SK-N-SH (cell line): ENCODE measurements around the gene EML2. TPM values are rescaled to one million over a fixed set of nuclear protein-coding genes. Genes with fewer than 3 reads are reported as not detected.

Experiments used
- CTCF ChIA-PET: fragments of 300-600, 350-600 bp; formaldehyde crosslinking; extraction: SDS; loops from one replicate; lab custom pipeline; 2021; lab: Yijun Ruan, JAX
- POLR2A ChIA-PET: fragments of 350-600 bp; sonication (Branson Sonifier 250); formaldehyde crosslinking; extraction: SDS; loops from one replicate; lab custom pipeline; 2020; ENCODE audit warnings: antibody characterized with exemption, inconsistent platforms; lab: Yijun Ruan, JAX
- DNase-seq: peaks from one replicate; pipeline ENCODE4 v3.0.0; 2012
- H2AFZ ChIP-seq: fragments of 200-600 bp; sonication (generic); 2 replicates; pipeline ENCODE4 v1.8.1; 2016; ENCODE audit warnings: antibody characterized with exemption, mild to moderate bottlenecking, low read depth
- H3F3A ChIP-seq: fragments of 200-600 bp; sonication (generic); replicated peaks from 2 replicates; pipeline ENCODE3; 2016; ENCODE audit warnings: antibody characterized with exemption, mild to moderate bottlenecking; ENCODE audit not compliant: insufficient read depth
- H3K27ac ChIP-seq, 2 experiments: fragments of 200-500 bp in 1 of 2; fragments of 200-600 bp in 1 of 2; sonication (Bioruptor generic) in 1 of 2; sonication (generic), shearing (Covaris generic) in 1 of 2; 2 replicates each; pipeline versions ENCODE4 v1.5.1 to v1.6.1; 2014 to 2016; ENCODE audit warnings: low read depth in 2 of 2, inconsistent platforms in 1 of 2, low read length in 1 of 2, mild to moderate bottlenecking in 1 of 2, mixed read lengths in 1 of 2
- H3K27me3 ChIP-seq: fragments of 200-600 bp; sonication (generic), shearing (Covaris generic); 2 replicates; pipeline ENCODE4 v1.6.1; 2016; ENCODE audit warnings: mixed run types; ENCODE audit not compliant: insufficient read depth
- H3K36me3 ChIP-seq, 2 experiments: fragments of 200-500 bp in 1 of 2; fragments of 200-600 bp in 1 of 2; sonication (Bioruptor generic) in 1 of 2; sonication (generic) in 1 of 2; replicated peaks in 1 of 2; 2 replicates each; pipeline versions ENCODE3 to v1.5.1; 2014 to 2016; ENCODE audit warnings: low read length in 1 of 2, mild to moderate bottlenecking in 1 of 2; ENCODE audit not compliant: insufficient read depth in 2 of 2, control insufficient read depth in 1 of 2
- H3K4me1 ChIP-seq, 2 experiments: fragments of 200-500 bp in 1 of 2; fragments of 200-600 bp in 1 of 2; sonication (Bioruptor generic) in 1 of 2; sonication (generic), shearing (Covaris generic) in 1 of 2; 2 replicates each; pipeline versions ENCODE4 v1.5.1 to v1.6.1; 2014 to 2016; ENCODE audit warnings: low read depth in 1 of 2, low read length in 1 of 2, mixed run types in 1 of 2; ENCODE audit not compliant: insufficient read depth in 2 of 2, control insufficient read depth in 1 of 2
- H3K4me2 ChIP-seq: fragments of 200-600 bp; sonication (generic), shearing (Covaris generic); 2 replicates; pipeline ENCODE4 v1.6.1; 2017; ENCODE audit warnings: mixed run types
- H3K4me3 ChIP-seq, 2 experiments: fragments of 200-500 bp in 1 of 2; fragments of 200-600 bp in 1 of 2; sonication (Bioruptor generic) in 1 of 2; sonication (generic), shearing (Covaris generic) in 1 of 2; 2 replicates each; pipeline versions ENCODE4 v1.5.1 to v1.8.1; 2014 to 2016; ENCODE audit warnings: low read depth in 2 of 2, inconsistent platforms in 1 of 2, low read length in 1 of 2, mild to moderate bottlenecking in 1 of 2, mixed read lengths in 1 of 2, moderate library complexity in 1 of 2
- H3K79me2 ChIP-seq: fragments of 200-600 bp; sonication (generic); 2 replicates; pipeline ENCODE4 v1.8.1; 2017; ENCODE audit warnings: mild to moderate bottlenecking; ENCODE audit not compliant: insufficient read depth
- H3K9ac ChIP-seq: fragments of 200-600 bp; sonication (generic); 2 replicates; pipeline ENCODE4 v1.6.1; 2017; ENCODE audit warnings: mixed run types
- H3K9me2 ChIP-seq: fragments of 200-600 bp; sonication (generic); 2 replicates; pipeline ENCODE4 v1.6.1; 2017; ENCODE audit warnings: mixed run types
- H3K9me3 ChIP-seq: fragments of 200-600 bp; sonication (generic); 2 replicates; pipeline ENCODE4 v1.6.1; 2017; ENCODE audit warnings: mixed run types, mild to moderate bottlenecking, moderate library complexity
- H4K20me1 ChIP-seq: fragments of 200-600 bp; sonication (generic); 2 replicates; pipeline ENCODE4 v1.6.1; 2017; ENCODE audit warnings: mild to moderate bottlenecking, mixed run types; ENCODE audit not compliant: insufficient read depth
- FOSL2 ChIP-seq: IDR thresholded peaks from 2 replicates; pipeline ENCODE4 v1.4.0; 2012; ENCODE audit warnings: low read depth, mild to moderate bottlenecking, moderate library complexity, borderline replicate concordance
- GABPA ChIP-seq: IDR thresholded peaks from 2 replicates; pipeline ENCODE4 v1.4.0; 2012; ENCODE audit warnings: low read depth, mild to moderate bottlenecking
- GATA2 ChIP-seq: sonication (generic); formaldehyde crosslinking; IDR thresholded peaks from 2 replicates; pipeline ENCODE4 v1.5.0; 2020; ENCODE audit warnings: mild to moderate bottlenecking, missing genetic modification reagents
- JUND ChIP-seq: IDR thresholded peaks from 2 replicates; pipeline ENCODE4 v1.4.0; 2012
- MXI1 ChIP-seq: IDR thresholded peaks from 2 replicates; pipeline ENCODE4 v1.6.1; 2012; ENCODE audit warnings: mild to moderate bottlenecking, low read depth, low read length, improper control_type of control experiment
- RCOR1 ChIP-seq: fragments of 150-350 bp; IDR thresholded peaks from 2 replicates; pipeline ENCODE4 v1.6.1; 2017; ENCODE audit warnings: antibody characterized with exemption, low read length
- RFX5 ChIP-seq: IDR thresholded peaks from 2 replicates; pipeline ENCODE4 v1.6.1; 2012; ENCODE audit warnings: mild to moderate bottlenecking, improper control_type of control experiment, low read length
- RXRA ChIP-seq: IDR thresholded peaks from 2 replicates; pipeline ENCODE4 v1.4.0; 2012; ENCODE audit warnings: low read depth, mild to moderate bottlenecking, borderline replicate concordance
- TAF1 ChIP-seq: IDR thresholded peaks from 2 replicates; pipeline ENCODE4 v1.6.1; 2012; ENCODE audit warnings: low read depth, mild to moderate bottlenecking, low read length, moderate library complexity, borderline replicate concordance
- TCF12 ChIP-seq: IDR thresholded peaks from 2 replicates; pipeline ENCODE4 v1.4.0; 2012
- YY1 ChIP-seq: IDR thresholded peaks from 2 replicates; pipeline ENCODE4 v1.4.0; 2012; ENCODE audit warnings: low read depth, mild to moderate bottlenecking
- WGBS: methylation state at CpG from one replicate; pipeline ENCODE4 v1.1.6; 2017; ENCODE audit warnings: low lambda C conversion rate; 5-methylcytosine and 5-hydroxymethylcytosine counted together
- polyA plus RNA-seq, 3 experiments: library from polyadenylated mRNA; depleted of rRNA; stranded (reverse); fragments of >200 nt; gene quantifications; 2 replicates each; pipeline ENCODE4 v1.2.3, GENCODE V29; 2012
- TF ChIP-seq, protein P1 (sequence below): IDR thresholded peaks from 2 replicates; pipeline ENCODE4 v1.4.0; 2012; ENCODE audit warnings: low read depth
- TF ChIP-seq, protein P2 (sequence below): IDR thresholded peaks from 2 replicates; pipeline ENCODE4; 2012
- TF ChIP-seq, protein P3 (sequence below): IDR thresholded peaks from 2 replicates; pipeline ENCODE4 v1.4.0; 2012; ENCODE audit warnings: low read depth, borderline replicate concordance

Gene EML2
- polyA plus RNA-seq, 1 of the 3 experiments (the other 2 are of a cell fraction): 12.4 TPM

DNA sequence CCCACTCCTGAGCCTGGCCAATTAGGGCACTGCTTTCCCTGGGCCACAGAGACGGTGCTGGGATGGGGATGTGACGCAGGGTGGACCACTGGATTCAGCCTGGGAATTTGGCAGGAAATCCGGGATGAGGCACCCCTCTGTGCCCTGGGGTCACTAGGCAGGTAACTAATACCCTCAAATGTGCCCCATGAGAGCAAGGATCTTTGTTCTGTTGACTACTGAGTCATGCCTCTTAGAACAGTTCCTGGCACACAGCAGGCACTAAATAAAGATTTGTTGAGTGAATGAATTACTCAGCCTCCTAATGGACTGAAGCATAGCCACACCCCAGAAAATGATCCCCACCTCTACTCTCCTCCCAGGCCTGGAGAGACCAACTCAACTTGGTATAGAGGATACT is 70.5 kb downstream of the EML2 start:
- no peak overlapping the region for H2AFZ ChIP-seq
- no peak overlapping the region for H3K9ac ChIP-seq
- ChIA-PET CTCF (interaction anchor here (0.7 to 1.6 kb wide), 3 partner anchors 17 to 83 kb away, joined by 3 to 4 read pairs (median 3); no protein-coding TSS in a partner anchor), POLR2A (no interaction called here)
- no peaks in the 10 kb centered on the region for H3K9me2 ChIP-seq
- no peak overlapping the region for H3K4me3 ChIP-seq
- H3K9me3 ChIP-seq: no peaks in the 10 kb centered on the region
- H3K79me2 ChIP-seq: peaks cover 46% of the 10 kb centered on the region
- TF ChIP-seq, protein P1, sequence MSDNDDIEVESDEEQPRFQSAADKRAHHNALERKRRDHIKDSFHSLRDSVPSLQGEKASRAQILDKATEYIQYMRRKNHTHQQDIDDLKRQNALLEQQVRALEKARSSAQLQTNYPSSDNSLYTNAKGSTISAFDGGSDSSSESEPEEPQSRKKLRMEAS: no peak
- peak; percentile 41; the same call in 1 of the 2 replicates for TF ChIP-seq FOSL2
- TF ChIP-seq, protein P2, sequence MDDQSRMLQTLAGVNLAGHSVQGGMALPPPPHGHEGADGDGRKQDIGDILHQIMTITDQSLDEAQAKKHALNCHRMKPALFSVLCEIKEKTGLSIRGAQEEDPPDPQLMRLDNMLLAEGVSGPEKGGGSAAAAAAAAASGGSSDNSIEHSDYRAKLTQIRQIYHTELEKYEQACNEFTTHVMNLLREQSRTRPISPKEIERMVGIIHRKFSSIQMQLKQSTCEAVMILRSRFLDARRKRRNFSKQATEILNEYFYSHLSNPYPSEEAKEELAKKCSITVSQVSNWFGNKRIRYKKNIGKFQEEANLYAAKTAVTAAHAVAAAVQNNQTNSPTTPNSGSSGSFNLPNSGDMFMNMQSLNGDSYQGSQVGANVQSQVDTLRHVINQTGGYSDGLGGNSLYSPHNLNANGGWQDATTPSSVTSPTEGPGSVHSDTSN: peak; percentile 35; the same call in 1 of the 2 replicates
- WGBS: 66% methylated on average over 3 of the region's 3 CpGs
- H3F3A ChIP-seq: peaks cover 5% of the 10 kb centered on the region
- H3K4me2 ChIP-seq: no peak overlapping the region; the same call in 1 of the 2 replicates
- H3K27me3 ChIP-seq: no peaks in the 10 kb centered on the region
- H3K36me3 ChIP-seq: peaks cover 0 to 5% of the 10 kb centered on the region in 2 experiments
- H3K27ac ChIP-seq: peak overlapping the region in 1 of 2 experiments; percentile 11; a peak in 1 of 4 replicates
- no peak for DNase-seq
- H4K20me1 ChIP-seq: no peaks in the 10 kb centered on the region
- peaks cover 0 to 5% of the 10 kb centered on the region in 2 experiments; a peak in 1 of 4 replicates for H3K4me1 ChIP-seq

DNA sequence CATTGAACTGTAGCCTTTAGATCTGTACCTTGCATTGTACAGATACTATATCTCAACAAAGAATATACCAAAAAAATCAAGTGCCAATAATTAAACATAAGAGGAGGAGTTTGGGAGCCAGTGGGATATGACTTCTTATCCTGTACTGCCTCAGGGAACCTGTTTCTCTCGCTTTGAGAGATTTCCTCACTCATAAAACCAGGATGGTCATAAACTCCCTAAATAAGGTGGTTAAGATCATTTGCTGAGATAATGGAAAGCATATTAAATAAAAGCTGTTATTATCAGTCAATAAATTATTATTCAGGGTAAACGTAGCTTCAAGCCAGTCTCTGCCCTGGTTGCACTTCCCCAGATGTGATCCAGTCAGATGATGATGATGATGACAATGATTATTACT is 71.6 kb downstream of the EML2 start:
- no peak for TF ChIP-seq FOSL2
- TF ChIP-seq, protein P3, sequence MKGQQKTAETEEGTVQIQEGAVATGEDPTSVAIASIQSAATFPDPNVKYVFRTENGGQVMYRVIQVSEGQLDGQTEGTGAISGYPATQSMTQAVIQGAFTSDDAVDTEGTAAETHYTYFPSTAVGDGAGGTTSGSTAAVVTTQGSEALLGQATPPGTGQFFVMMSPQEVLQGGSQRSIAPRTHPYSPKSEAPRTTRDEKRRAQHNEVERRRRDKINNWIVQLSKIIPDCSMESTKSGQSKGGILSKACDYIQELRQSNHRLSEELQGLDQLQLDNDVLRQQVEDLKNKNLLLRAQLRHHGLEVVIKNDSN: no peak
- no peak for TF ChIP-seq TAF1
- no peak for TF ChIP-seq GABPA
- TF ChIP-seq RCOR1: no peak
- TF ChIP-seq TCF12: no peak
- TF ChIP-seq, protein P2: no peak
- TF ChIP-seq JUND: no peak
- TF ChIP-seq GATA2 (CRISPR knock-in tag): no peak
- no peak for TF ChIP-seq RFX5
- no peak for TF ChIP-seq RXRA
- TF ChIP-seq, protein P1: no peak
- TF ChIP-seq MXI1: no peak
- TF ChIP-seq YY1: no peak
- Histone ChIP-seq H3K36me3 (no peaks in the 10 kb centered on the region), H3K4me3 (no peak overlapping the region), H3K4me2 (no peak overlapping the region), H3K9me2 (no peaks in the 10 kb centered on the region), H3F3A (peaks cover 5% of the 10 kb centered on the region), H3K9me3 (no peaks in the 10 kb centered on the region), H4K20me1 (no peaks in the 10 kb centered on the region), H3K79me2 (peaks cover 35% of the 10 kb centered on the region), H3K27me3 (no peaks in the 10 kb centered on the region), H2AFZ (no peak overlapping the region), H3K4me1 (peaks cover 0 to 5% of the 10 kb centered on the region in 2 experiments; a peak in 1 of 4 replicates), H3K27ac (no peak overlapping the region), H3K9ac (no peak overlapping the region)
- ChIA-PET CTCF (interaction anchor here (0.8 to 1.9 kb wide), 6 partner anchors 9 to 82 kb away, joined by 3 to 5 read pairs (median 3); no protein-coding TSS in a partner anchor), POLR2A (no interaction called here)
- WGBS: 92% methylated on average over 2 of the region's 2 CpGs
- DNase-seq: no peak
